HCT116 (cell line): ENCODE results near the gene FBXL14. TPM values are rescaled to one million over a fixed set of nuclear protein-coding genes. Genes with fewer than 3 reads are reported as not detected.

Experiments
- ATAC-seq: fragments of 200-7000 bp; cut with Tn5 transposase; 2 replicates; pipeline ENCODE4 v1.9.1; 2020; ENCODE audit warnings: mild to moderate bottlenecking, moderate library complexity
- BruUV-seq: library from RNA; stranded (reverse); fragments of 400-500 nt; replicated peaks from 2 replicates; lab custom pipeline; 2021; lab: Mats Ljungman, UMichigan
- CTCF ChIA-PET: fragments of 300-600 bp; sonication (Branson Sonifier 250); formaldehyde crosslinking; loops from one replicate; lab custom pipeline; 2021; ENCODE audit warnings: antibody characterized with exemption; lab: Charles Lee
- POLR2A ChIA-PET: fragments of 300-600, 350-600 bp; sonication (Branson Sonifier 250); formaldehyde crosslinking; loops from one replicate; lab custom pipeline; 2021; ENCODE audit warnings: antibody characterized with exemption; lab: Charles Lee
- RAD21 ChIA-PET, 2 experiments: fragments of 300-600 bp; sonication (Branson Sonifier 250); formaldehyde crosslinking; loops; one replicate each; lab custom pipeline; 2023; ENCODE audit warnings: low total read pairs in 2 of 2; ENCODE audit not compliant: uncharacterized antibody in 2 of 2, unreplicated experiment in 2 of 2, low non-redundant PET in 1 of 2; lab: Charles Lee
- DNase-seq: peaks from one replicate; pipeline ENCODE4 v3.0.0-alpha.2; 2010; ENCODE audit warnings: low read depth, low spot score
- H2AFZ ChIP-seq: fragments of 200-600 bp; shearing (Covaris generic), sonication (generic); 2 replicates; pipeline ENCODE4 v1.6.1; 2017; ENCODE audit warnings: low read depth, mixed run types, mixed read lengths, antibody characterized with exemption, low read length; ENCODE audit not compliant: poor library complexity, severe bottlenecking
- H3K27ac ChIP-seq: 2 replicates; pipeline ENCODE4 v1.5.1; 2012; ENCODE audit warnings: low read depth, low read length
- H3K27me3 ChIP-seq: fragments of 200-600 bp; sonication (generic); 2 replicates; pipeline ENCODE4 v1.6.1; 2016; ENCODE audit warnings: mixed run types, low read length, mixed read lengths; ENCODE audit not compliant: insufficient read depth
- H3K36me3 ChIP-seq, 2 experiments: fragments of 200-500 bp in 1 of 2; fragments of 200-600 bp in 1 of 2; sonication (Bioruptor generic) in 1 of 2; sonication (generic) in 1 of 2; 2 replicates each; pipeline versions ENCODE4 v1.5.1 to v1.6.1; 2014 to 2016; ENCODE audit warnings: low read length in 2 of 2, inconsistent platforms in 1 of 2, mixed read lengths in 1 of 2, mixed run types in 1 of 2; ENCODE audit not compliant: insufficient read depth in 2 of 2, control insufficient read depth in 1 of 2
- H3K4me1 ChIP-seq, 2 experiments: fragments of 200-600 bp in 1 of 2; sonication (generic) in 1 of 2; 2 replicates each; pipeline versions ENCODE4 v1.5.1 to v1.6.1; 2012 to 2017; ENCODE audit warnings: low read length in 2 of 2, inconsistent platforms in 1 of 2, mild to moderate bottlenecking in 1 of 2, mixed read lengths in 1 of 2, mixed run types in 1 of 2, moderate library complexity in 1 of 2; ENCODE audit not compliant: insufficient read depth in 2 of 2, control insufficient read depth in 1 of 2
- H3K4me2 ChIP-seq: fragments of 200-600 bp; sonication (generic); 2 replicates; pipeline ENCODE4 v1.6.1; 2017; ENCODE audit warnings: mixed run types, low read length, mixed read lengths
- H3K4me3 ChIP-seq, 2 experiments: fragments of 200-600 bp in 1 of 2; sonication (generic) in 1 of 2; replicated peaks in 1 of 2; 2 replicates each; pipeline ENCODE4 v1.5.1; 2011 to 2016; ENCODE audit warnings: low read length in 2 of 2, control low read depth in 1 of 2, low read depth in 1 of 2, mild to moderate bottlenecking in 1 of 2, mixed read lengths in 1 of 2, mixed run types in 1 of 2
- H3K79me2 ChIP-seq: fragments of 200-600 bp; sonication (generic); 2 replicates; pipeline ENCODE4 v1.6.1; 2017; ENCODE audit warnings: mild to moderate bottlenecking, mixed run types, low read length, moderate library complexity, mixed read lengths; ENCODE audit not compliant: insufficient read depth
- H3K9ac ChIP-seq: fragments of 200-600 bp; sonication (generic); 2 replicates; pipeline ENCODE4 v1.6.1; 2016; ENCODE audit warnings: low read length, mixed read lengths
- H3K9me2 ChIP-seq: fragments of 200-600 bp; sonication (generic), shearing (Covaris generic); 2 replicates; pipeline ENCODE4 v1.6.1; 2017; ENCODE audit warnings: mixed run types, mild to moderate bottlenecking, moderate library complexity; ENCODE audit not compliant: insufficient read depth
- H3K9me3 ChIP-seq, 2 experiments: fragments of 200-500 bp in 1 of 2; fragments of 200-600 bp in 1 of 2; sonication (Bioruptor generic) in 1 of 2; sonication (generic) in 1 of 2; 2 replicates each; pipeline ENCODE4 v1.6.1; 2014 to 2017; ENCODE audit warnings: low read length in 2 of 2, mixed read lengths in 2 of 2, inconsistent platforms in 1 of 2, low read depth in 1 of 2, mild to moderate bottlenecking in 1 of 2, mixed run types in 1 of 2, moderate library complexity in 1 of 2; ENCODE audit not compliant: control insufficient read depth in 1 of 2, insufficient read depth in 1 of 2
- H4K20me1 ChIP-seq: fragments of 200-600 bp; sonication (generic), shearing (Covaris generic); 2 replicates; pipeline ENCODE4 v1.6.1; 2017; ENCODE audit warnings: mixed run types, mild to moderate bottlenecking, moderate library complexity; ENCODE audit not compliant: insufficient read depth
- EGR1 ChIP-seq: IDR thresholded peaks from 2 replicates; pipeline ENCODE4 v1.6.1; 2012; ENCODE audit warnings: low read depth
- ELF1 ChIP-seq: IDR thresholded peaks from 2 replicates; pipeline ENCODE4 v1.6.1; 2012; ENCODE audit warnings: low read depth, borderline replicate concordance
- EZH2 ChIP-seq: fragments of 200-600 bp; sonication (generic); IDR thresholded peaks from 2 replicates; pipeline ENCODE4 v1.6.1; 2017; ENCODE audit warnings: antibody characterized with exemption, mixed run types
- EZH2phosphoT487 ChIP-seq: fragments of 200-600 bp; IDR thresholded peaks from 2 replicates; pipeline ENCODE4 v1.6.1; 2018; ENCODE audit warnings: antibody characterized with exemption, borderline replicate concordance
- POLR2A ChIP-seq: IDR thresholded peaks from 2 replicates; pipeline ENCODE4 v1.7.0; 2011; ENCODE audit warnings: borderline replicate concordance; ENCODE audit not compliant: insufficient read depth, insufficient read length; ENCODE audit errors: extremely low read depth
- POLR2AphosphoS5 ChIP-seq: IDR thresholded peaks from 2 replicates; pipeline ENCODE4 v1.6.1; 2011; ENCODE audit warnings: mild to moderate bottlenecking, low read depth, low read length, moderate library complexity
- SRF ChIP-seq: IDR thresholded peaks from 2 replicates; pipeline ENCODE4 v1.6.1; 2012; ENCODE audit warnings: low read depth
- ZNF274 ChIP-seq: fragments of 200-500 bp; sonication (Bioruptor generic); IDR thresholded peaks from 2 replicates; pipeline ENCODE4 v1.6.1; 2014; ENCODE audit warnings: mild to moderate bottlenecking, low read depth, low read length, inconsistent platforms
- intact Hi-C: fragments of 100-400 bp; cut with micrococcal nuclease; formaldehyde crosslinking; loops from 2 replicates; pipeline ENCODE4 v1.10.0; 2022
- total RNA-seq: library from RNA; stranded (reverse); gene quantifications from one replicate; pipeline ENCODE4 v1.2.1, GENCODE V29; 2021; ENCODE audit not compliant: unreplicated experiment
- TF ChIP-seq, protein P1 (sequence below), 3 experiments: fragments of 200-600 bp in 1 of 3; sonication (generic) in 1 of 3; IDR thresholded peaks in 2 of 3; conservative IDR thresholded peaks in 1 of 3; 2 replicates each; pipeline ENCODE4 v1.5.1; 2012 to 2017; ENCODE audit warnings: low read depth in 2 of 3, low read length in 2 of 3, antibody characterized with exemption in 1 of 3, borderline replicate concordance in 1 of 3, control low read depth in 1 of 3, mild to moderate bottlenecking in 1 of 3, mixed read lengths in 1 of 3, mixed run types in 1 of 3, moderate library complexity in 1 of 3; ENCODE audit not compliant: insufficient read depth in 1 of 3

The FBXL14 gene
- total RNA-seq, 1 experiment from 2014 or later, result 19.0 TPM

GRCh38 chr12:1610072-1610643 lies 15.8 kb upstream of the FBXL14 start:
- ATAC-seq (no peak), DNase-seq (no peak)
- no TSS peak for BruUV-seq
- Histone ChIP-seq H3K36me3 (no peaks in the 10 kb centered on the region), H3K9ac (no peak overlapping the region), H2AFZ (no peak overlapping the region), H4K20me1 (no peaks in the 10 kb centered on the region), H3K27ac (no peak overlapping the region), H3K4me1 (peaks cover 8 to 18% of the 10 kb centered on the region in 2 experiments), H3K79me2 (no peaks in the 10 kb centered on the region), H3K4me3 (no peak overlapping the region), H3K9me3 (no peaks in the 10 kb centered on the region), H3K4me2 (no peak overlapping the region), H3K27me3 (no peaks in the 10 kb centered on the region), H3K9me2 (no peaks in the 10 kb centered on the region)
- POLR2A ChIA-PET, result no interaction called here
- TF ChIP-seq ZNF274, result no peak
- no peak for TF ChIP-seq ELF1
- TF ChIP-seq EZH2, result no peak
- TF ChIP-seq POLR2A, result no peak
- TF ChIP-seq EGR1, result no peak
- TF ChIP-seq, protein P1, sequence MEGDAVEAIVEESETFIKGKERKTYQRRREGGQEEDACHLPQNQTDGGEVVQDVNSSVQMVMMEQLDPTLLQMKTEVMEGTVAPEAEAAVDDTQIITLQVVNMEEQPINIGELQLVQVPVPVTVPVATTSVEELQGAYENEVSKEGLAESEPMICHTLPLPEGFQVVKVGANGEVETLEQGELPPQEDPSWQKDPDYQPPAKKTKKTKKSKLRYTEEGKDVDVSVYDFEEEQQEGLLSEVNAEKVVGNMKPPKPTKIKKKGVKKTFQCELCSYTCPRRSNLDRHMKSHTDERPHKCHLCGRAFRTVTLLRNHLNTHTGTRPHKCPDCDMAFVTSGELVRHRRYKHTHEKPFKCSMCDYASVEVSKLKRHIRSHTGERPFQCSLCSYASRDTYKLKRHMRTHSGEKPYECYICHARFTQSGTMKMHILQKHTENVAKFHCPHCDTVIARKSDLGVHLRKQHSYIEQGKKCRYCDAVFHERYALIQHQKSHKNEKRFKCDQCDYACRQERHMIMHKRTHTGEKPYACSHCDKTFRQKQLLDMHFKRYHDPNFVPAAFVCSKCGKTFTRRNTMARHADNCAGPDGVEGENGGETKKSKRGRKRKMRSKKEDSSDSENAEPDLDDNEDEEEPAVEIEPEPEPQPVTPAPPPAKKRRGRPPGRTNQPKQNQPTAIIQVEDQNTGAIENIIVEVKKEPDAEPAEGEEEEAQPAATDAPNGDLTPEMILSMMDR (IDR thresholded peaks at IDR 0.05 in 2 of 3, conservative IDR thresholded peaks at IDR 0.05 in 1 of 3; ENCODE audit: borderline replicate concordance in 1 of 3, insufficient read depth in 1 of 3, low read depth in 2 of 3, low read length in 2 of 3), result no peak
- TF ChIP-seq POLR2AphosphoS5, result no peak
- TF ChIP-seq SRF, result no peak
- no peak for TF ChIP-seq EZH2phosphoT487
- intact Hi-C loops, result no loop called here
- RAD21 ChIA-PET, result no interaction called here
- CTCF ChIA-PET, result no interaction called here
